ENCODE data around the gene DCC. TPM values are rescaled to one million over a fixed set of nuclear protein-coding genes. Genes with fewer than 3 reads are reported as not detected.

The DCC gene
- total and polyA plus RNA-seq, 10 donors, result 0.03 to 9.2 (median 0.91) TPM; not detected in 1

DNA sequence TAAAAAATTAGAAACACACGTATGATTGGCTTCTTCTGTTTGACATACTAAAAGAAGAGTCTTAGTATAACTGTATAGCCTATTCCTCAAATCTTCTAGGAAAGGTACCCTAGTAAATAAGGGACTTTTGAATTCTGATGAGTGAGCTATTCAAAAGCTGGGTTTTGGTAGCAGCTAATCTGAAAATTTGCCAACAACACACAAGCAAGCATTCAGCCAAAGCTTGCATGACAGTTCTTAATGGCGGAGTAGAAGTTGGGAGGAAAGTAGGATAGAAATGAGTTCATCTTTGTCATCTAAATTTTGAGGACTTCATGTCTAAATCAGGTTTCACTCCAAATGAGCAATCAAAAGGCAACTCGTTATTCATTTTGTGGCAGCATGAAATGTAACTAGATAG is 1071.5 kb downstream of the DCC start:
- Histone ChIP-seq H3K27ac (no peak overlapping the region), H3K36me3 (no peaks in the 10 kb centered on the region), H3K4me3 (no peak overlapping the region), H3K4me1 (no peaks in the 10 kb centered on the region), H3K27me3 (replicated peaks in 1 of 7) (no peaks in the 10 kb centered on the region), H3K9me3 (no peaks in the 10 kb centered on the region)
- 55 to 83% (median 64%) methylated on average over 3 of the region's 3 CpGs for WGBS, 5 donors
- TF ChIP-seq POLR2AphosphoS5 (IDR thresholded peaks at IDR 0.05) (no peak), POLR2A (IDR thresholded peaks at IDR 0.05) (no peak)
- TF ChIP-seq, protein P1, sequence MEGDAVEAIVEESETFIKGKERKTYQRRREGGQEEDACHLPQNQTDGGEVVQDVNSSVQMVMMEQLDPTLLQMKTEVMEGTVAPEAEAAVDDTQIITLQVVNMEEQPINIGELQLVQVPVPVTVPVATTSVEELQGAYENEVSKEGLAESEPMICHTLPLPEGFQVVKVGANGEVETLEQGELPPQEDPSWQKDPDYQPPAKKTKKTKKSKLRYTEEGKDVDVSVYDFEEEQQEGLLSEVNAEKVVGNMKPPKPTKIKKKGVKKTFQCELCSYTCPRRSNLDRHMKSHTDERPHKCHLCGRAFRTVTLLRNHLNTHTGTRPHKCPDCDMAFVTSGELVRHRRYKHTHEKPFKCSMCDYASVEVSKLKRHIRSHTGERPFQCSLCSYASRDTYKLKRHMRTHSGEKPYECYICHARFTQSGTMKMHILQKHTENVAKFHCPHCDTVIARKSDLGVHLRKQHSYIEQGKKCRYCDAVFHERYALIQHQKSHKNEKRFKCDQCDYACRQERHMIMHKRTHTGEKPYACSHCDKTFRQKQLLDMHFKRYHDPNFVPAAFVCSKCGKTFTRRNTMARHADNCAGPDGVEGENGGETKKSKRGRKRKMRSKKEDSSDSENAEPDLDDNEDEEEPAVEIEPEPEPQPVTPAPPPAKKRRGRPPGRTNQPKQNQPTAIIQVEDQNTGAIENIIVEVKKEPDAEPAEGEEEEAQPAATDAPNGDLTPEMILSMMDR (IDR thresholded peaks at IDR 0.05 in 8 of 11, conservative IDR thresholded peaks at IDR 0.05 in 3 of 11), result no peak
- intact Hi-C loops (cut with DNase I; ENCODE audit: low total_unique reads), result no loop called here
- no peak for DNase-seq

DNA sequence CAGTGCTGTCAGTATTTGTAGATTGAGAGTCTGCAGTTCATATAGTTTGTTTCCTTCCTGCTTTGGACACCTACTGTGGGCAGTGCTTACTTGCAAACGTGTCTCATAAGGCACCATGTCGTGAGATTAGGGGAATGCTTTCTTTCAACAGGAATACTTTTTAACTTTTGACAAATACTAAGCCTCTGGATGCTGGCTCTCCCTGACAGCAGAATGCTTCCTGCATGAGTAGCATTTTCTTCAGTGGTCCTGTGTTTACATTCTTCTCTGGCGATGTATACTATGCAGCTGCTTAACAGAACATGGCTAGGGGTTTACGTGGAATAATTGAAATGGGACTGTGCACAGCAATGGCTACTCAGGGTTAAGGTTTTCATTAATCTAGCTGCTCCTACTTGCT is 1077.0 kb downstream of the DCC start:
- TF ChIP-seq POLR2AphosphoS5 (IDR thresholded peaks at IDR 0.05) (no peak), POLR2A (IDR thresholded peaks at IDR 0.05) (no peak)
- TF ChIP-seq, protein P1 (IDR thresholded peaks at IDR 0.05 in 8 of 11, conservative IDR thresholded peaks at IDR 0.05 in 3 of 11), result no peak

DNA sequence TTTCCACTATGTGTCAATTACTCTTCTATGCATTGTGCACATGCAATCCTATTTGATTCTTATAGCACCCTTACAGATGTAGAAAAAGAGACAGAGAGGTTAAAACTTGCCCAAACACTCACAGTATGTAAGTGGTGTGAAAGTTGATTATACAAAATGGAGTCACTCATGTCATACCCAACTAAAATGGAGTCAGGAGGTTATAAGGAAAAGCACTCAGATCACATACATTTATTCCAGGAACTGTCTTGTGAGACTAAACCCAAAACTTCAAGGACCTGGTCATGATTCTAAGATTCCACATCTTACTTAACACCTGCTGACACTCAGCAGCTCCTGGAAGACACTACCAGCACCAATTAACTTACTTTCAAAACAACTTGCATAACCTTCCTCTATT is 1081.9 kb downstream of the DCC start:
- Histone ChIP-seq H3K27ac (no peak overlapping the region), H3K27me3 (replicated peaks in 1 of 7) (no peaks in the 10 kb centered on the region), H3K36me3 (no peaks in the 10 kb centered on the region), H3K4me3 (no peak overlapping the region), H3K4me1 (no peaks in the 10 kb centered on the region), H3K9me3 (no peaks in the 10 kb centered on the region)
- DNase-seq, result no peak
- intact Hi-C loops (cut with DNase I; ENCODE audit: low total_unique reads), result no loop called here
- TF ChIP-seq POLR2AphosphoS5 (IDR thresholded peaks at IDR 0.05) (no peak), POLR2A (IDR thresholded peaks at IDR 0.05) (no peak)
- TF ChIP-seq, protein P1 (IDR thresholded peaks at IDR 0.05 in 8 of 11, conservative IDR thresholded peaks at IDR 0.05 in 3 of 11), result no peak

More for the DNA sequence above, 1077.0 kb downstream of the DCC start:
- Histone ChIP-seq H3K27ac (no peak overlapping the region), H3K4me1 (no peaks in the 10 kb centered on the region), H3K9me3 (no peaks in the 10 kb centered on the region), H3K27me3 (replicated peaks in 1 of 7) (no peaks in the 10 kb centered on the region), H3K36me3 (no peaks in the 10 kb centered on the region), H3K4me3 (no peak overlapping the region)
- no peak for DNase-seq
- intact Hi-C loops (cut with DNase I; ENCODE audit: low total_unique reads), result no loop called here
- WGBS, 5 donors, result 24 to 33% (median 27%) methylated on average over 4 of the region's 4 CpGs

DNA sequence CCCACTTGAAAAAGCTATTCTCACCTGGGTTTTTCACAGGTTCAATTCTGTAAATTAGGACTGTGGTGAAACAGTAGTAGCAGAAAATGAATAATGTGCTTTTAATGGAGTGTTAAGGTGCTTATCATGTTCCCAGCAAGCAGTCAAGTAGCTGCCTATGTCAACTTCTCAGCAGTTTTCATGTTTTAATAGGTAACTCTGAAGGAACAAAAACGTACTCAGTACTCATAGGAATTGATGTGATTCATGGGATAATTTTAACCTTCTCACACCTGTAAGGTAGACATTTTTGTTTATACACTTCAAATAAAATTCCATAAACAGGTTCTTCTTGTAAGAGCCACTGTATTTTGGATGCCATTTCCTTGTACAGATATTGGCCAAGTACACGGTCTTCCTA is 1082.9 kb downstream of the DCC start:
- Histone ChIP-seq H3K36me3 (no peaks in the 10 kb centered on the region), H3K27ac (no peak overlapping the region), H3K4me1 (no peaks in the 10 kb centered on the region), H3K27me3 (replicated peaks in 1 of 7) (no peaks in the 10 kb centered on the region), H3K9me3 (no peaks in the 10 kb centered on the region), H3K4me3 (no peak overlapping the region)
- DNase-seq, result no peak
- 59 to 81% (median 68%) methylated on average over 2 of the region's 2 CpGs for WGBS, 5 donors
- intact Hi-C loops (cut with DNase I; ENCODE audit: low total_unique reads), result no loop called here
- no peak for TF ChIP-seq POLR2A (IDR thresholded peaks at IDR 0.05)
- no peak for TF ChIP-seq POLR2AphosphoS5 (IDR thresholded peaks at IDR 0.05)
- TF ChIP-seq, protein P1 (IDR thresholded peaks at IDR 0.05 in 8 of 11, conservative IDR thresholded peaks at IDR 0.05 in 3 of 11), result no peak

Measured in spleen (tissue), 11 donors.